Retinal pigment epithelial cell (primary cell): ENCODE results near the gene ARID3B.

Source experiments
- DNase-seq: peaks from one replicate; pipeline ENCODE4 v3.0.0-alpha.2; 2010; ENCODE audit warnings: low read depth
- H3K4me3 ChIP-seq: 2 replicates; pipeline ENCODE4 v1.5.1; 2011; ENCODE audit warnings: mild to moderate bottlenecking, low read length, control low read depth, moderate library complexity
- TF ChIP-seq, protein P1 (sequence below): conservative IDR thresholded peaks from 2 replicates; pipeline ENCODE4 v1.5.1; 2011; ENCODE audit warnings: low read depth, low read length, control low read depth, inconsistent platforms

ARID3B gene

DNA sequence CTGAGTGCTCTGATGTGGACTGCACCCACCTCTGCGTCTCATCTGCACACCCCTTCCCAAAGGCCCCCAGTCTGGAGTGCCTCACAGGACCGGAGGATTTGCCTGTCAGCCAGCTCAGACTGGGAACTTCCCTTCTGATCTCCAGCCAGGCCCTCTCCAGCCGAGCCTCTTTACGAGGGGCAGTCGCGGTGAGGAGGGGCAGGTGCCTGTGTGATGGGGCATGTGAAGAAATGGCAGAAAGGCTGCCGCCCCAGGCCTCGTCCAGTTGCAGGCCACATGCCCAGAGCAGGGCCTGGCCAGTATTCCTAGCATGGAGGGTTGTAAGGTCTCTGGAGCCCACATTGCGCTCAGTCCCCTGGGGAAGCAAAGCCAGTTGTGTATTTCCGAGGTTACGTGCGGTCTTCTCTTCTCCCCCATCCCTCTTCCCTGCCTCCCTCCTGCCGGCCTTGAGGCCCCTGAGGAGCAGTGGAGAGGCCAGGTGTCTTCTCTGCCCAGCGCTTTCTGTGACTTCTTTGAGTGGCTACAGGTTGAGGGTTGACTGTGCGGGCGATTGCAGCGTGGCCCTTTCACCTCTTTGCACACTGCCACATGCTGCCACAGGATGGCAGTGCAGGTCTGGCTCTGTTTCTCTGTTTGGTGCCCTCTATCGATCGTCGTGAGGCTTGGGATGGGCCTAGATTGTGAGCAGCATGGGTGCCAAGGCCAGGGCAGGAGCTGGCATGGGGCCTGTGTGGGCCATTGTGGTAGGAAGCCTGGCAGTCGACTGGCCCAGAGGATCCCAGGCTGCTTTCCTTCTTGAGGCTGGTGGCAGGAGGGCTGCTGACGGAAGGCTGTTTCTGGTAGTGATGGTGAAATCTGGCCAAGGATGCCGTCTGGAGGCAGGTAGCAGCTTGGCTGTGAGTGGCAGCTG lies 79.9 kb downstream of the ARID3B start:
- TF ChIP-seq, protein P1, sequence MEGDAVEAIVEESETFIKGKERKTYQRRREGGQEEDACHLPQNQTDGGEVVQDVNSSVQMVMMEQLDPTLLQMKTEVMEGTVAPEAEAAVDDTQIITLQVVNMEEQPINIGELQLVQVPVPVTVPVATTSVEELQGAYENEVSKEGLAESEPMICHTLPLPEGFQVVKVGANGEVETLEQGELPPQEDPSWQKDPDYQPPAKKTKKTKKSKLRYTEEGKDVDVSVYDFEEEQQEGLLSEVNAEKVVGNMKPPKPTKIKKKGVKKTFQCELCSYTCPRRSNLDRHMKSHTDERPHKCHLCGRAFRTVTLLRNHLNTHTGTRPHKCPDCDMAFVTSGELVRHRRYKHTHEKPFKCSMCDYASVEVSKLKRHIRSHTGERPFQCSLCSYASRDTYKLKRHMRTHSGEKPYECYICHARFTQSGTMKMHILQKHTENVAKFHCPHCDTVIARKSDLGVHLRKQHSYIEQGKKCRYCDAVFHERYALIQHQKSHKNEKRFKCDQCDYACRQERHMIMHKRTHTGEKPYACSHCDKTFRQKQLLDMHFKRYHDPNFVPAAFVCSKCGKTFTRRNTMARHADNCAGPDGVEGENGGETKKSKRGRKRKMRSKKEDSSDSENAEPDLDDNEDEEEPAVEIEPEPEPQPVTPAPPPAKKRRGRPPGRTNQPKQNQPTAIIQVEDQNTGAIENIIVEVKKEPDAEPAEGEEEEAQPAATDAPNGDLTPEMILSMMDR = peak; percentile 99
- DNase-seq = no peak
- H3K4me3 ChIP-seq = no peak overlapping the region

DNA sequence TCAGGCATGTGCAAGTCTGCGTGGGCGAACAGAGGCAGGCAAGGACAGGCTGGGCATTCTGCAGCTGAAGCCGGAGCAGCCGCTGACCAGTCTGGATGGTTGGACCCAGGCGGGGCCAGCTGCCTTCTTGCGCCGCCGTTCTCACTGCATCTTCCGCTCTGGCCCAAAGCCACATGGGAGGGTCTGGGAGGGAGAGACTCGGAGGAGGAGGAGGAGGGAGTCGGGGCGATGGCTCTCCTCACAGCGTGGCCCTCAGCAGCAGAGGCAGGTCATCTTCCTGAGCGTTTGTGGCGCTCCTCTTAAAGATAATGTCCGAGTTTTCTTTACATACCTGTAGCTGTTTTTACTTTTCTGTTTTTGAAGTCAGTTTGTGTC lies 80.5 kb downstream of the ARID3B start:
- H3K4me3 ChIP-seq = no peak overlapping the region
- TF ChIP-seq, protein P1 = no peak
- no peak for DNase-seq

DNA sequence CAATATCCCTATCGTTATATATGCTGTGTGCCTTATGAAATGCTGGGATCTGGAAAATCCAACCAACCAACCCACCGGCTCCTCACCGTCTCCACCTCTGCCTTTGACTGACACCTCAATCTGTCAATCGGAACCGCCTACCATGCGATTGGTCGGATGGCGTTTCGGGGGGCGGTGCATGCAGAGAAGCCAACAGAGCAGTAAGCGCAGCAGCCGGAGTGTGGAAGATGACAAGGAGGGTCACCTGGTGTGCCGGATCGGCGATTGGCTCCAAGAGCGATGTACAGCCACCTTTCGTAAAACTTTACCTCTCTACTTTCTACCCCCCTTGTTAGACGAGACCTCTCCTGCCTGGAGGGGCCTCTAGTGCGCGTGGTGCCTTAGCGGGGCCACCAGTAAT lies 80.9 kb downstream of the ARID3B start:
- TF ChIP-seq, protein P1 = no peak
- H3K4me3 ChIP-seq = no peak overlapping the region
- DNase-seq = no peak

DNA sequence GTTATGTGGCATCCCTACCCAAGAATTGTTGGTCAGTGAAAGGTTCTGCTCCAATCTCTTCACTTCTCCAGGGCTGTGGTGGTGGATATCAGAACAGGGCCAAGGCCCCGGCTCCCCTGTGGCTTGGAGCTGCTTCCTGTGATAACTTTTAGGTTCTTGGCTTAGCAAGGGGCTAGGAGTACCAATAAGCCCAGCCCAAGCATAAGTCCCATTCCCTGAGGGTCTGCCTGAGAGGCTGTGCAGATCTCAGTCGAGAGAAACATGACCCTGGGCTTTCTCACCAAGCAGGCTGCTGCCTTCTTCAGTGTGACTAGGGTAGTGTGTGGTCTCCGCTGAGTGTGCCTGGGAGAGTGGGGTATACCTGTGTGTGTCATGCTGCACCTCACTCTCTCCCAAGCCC lies 81.7 kb downstream of the ARID3B start:
- no peak overlapping the region for H3K4me3 ChIP-seq
- TF ChIP-seq, protein P1 = no peak
- no peak for DNase-seq

DNA sequence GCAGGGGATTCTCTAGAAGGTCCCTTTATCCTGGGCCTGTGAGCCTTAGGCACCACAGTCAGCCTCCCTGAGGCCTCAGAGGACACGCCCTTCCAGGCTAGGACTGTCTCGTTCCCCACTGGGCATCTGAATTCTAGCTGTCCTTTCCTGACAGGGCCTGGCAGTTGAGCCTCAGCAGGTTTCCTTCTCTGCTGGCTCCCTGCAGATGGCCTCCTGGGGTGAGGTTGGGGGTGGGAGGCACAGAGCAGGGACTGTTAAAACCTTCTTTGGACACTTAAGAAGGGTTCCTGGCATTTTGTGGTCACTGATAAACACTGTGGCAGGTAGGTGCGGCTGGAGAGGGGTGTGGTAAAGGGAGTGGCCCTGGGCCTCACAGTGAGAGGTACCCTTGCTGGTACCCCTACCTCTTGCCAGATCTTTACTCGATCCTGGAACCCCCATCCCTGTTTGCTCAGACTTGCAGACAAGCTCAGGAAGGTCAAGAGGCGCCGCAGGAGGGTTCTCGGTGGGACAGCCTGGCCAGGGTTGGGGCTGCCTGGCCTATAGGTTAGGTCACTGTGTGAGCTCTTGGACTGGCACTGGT lies 83.1 kb downstream of the ARID3B start:
- TF ChIP-seq, protein P1 = no peak
- H3K4me3 ChIP-seq = no peak overlapping the region
- no peak for DNase-seq

DNA sequence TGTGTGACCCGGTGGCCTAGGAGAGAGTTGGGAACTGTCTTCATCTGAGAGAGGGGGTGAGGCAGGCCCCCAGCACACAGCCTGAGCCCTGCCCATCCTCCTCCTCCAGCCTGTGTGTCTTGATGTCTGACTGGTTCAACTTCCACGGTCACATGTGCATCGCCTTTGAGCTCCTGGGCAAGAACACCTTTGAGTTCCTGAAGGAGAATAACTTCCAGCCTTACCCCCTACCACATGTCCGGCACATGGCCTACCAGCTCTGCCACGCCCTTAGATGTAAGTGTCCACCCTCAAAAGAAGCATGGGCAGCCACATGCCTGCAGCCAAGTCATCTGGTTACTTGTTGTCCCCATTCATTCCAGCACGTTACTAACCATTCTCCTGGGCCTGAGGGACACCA lies 84.7 kb downstream of the ARID3B start:
- H3K4me3 ChIP-seq = no peak overlapping the region
- DNase-seq = no peak
- TF ChIP-seq, protein P1 = no peak

DNA sequence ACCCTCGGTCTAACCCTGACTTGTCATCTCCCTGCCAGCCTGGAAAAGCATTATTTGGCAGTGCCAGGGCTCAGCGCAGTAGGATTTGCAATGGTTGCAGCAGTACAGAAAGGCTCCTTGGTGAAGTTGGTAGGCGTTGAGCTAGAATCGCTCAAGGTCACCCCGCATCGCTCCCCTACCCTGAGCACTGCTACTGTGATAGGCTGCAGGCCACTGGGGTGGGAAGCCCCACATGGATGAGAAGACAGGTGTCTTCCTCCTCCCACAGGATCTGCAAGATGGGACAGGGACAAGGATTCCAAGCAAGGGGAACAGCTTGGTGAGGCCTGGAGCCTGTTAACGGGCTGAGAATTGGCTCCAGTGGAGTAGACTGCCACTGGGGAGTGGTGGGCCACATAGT lies 85.3 kb downstream of the ARID3B start:
- TF ChIP-seq, protein P1 = no peak
- H3K4me3 ChIP-seq = no peak overlapping the region
- DNase-seq = no peak
